HepG2 (cell line): Measurements from ENCODE around the gene HELZ2. TPM values are rescaled to one million over a fixed set of nuclear protein-coding genes. Genes with fewer than 3 reads are reported as not detected.

Source experiments
- ATAC-seq: fragments of 200-7000 bp; cut with Tn5 transposase; 3 replicates; pipeline ENCODE4 v1.9.1; 2020; ENCODE audit warnings: mild to moderate bottlenecking, moderate library complexity
- BruUV-seq: library from RNA; stranded (reverse); fragments of 400-500 nt; replicated peaks from 2 replicates; lab custom pipeline; 2021; lab: Mats Ljungman, UMichigan
- CTCF ChIA-PET: fragments of 300-600 bp; formaldehyde crosslinking; extraction: SDS; loops from one replicate; lab custom pipeline; 2021; ENCODE audit warnings: low total read pairs, inconsistent platforms, low intra/inter-chr PET ratio; lab: Yijun Ruan, JAX
- POLR2A ChIA-PET: fragments of 350-600 bp; sonication (Branson Sonifier 250); formaldehyde crosslinking; loops from one replicate; lab custom pipeline; 2020; ENCODE audit warnings: antibody characterized with exemption, inconsistent platforms; lab: Yijun Ruan, JAX
- DNase-seq: peaks from one replicate; pipeline ENCODE4 v3.0.0-alpha.2; 2015; ENCODE audit warnings: low spot score
- FAIRE-seq: peaks from 3 replicates; lab custom pipeline; 2011; peaks lifted over from hg19 to GRCh38; lab: Jason Lieb, UNC
- H2AFZ ChIP-seq: one replicate; pipeline ENCODE4 v1.6.1; 2011; ENCODE audit warnings: low read length, inconsistent platforms
- H3K27ac ChIP-seq: fragments of 300-600 bp; 3 replicates; pipeline ENCODE4 v1.8.0; 2011; ENCODE audit warnings: mixed run types, mild to moderate bottlenecking, mixed read lengths, low read length, inconsistent platforms; ENCODE audit not compliant: insufficient read depth; ENCODE audit errors: extremely low read length
- H3K27me3 ChIP-seq, 2 experiments: fragments of 200-600 bp in 1 of 2; 2 replicates in 1 of 2; 3 replicates in 1 of 2; pipeline versions ENCODE4 v1.6.0 to v1.8.0; 2011; ENCODE audit warnings: low read length in 2 of 2, mild to moderate bottlenecking in 2 of 2, moderate library complexity in 2 of 2, inconsistent platforms in 1 of 2; ENCODE audit not compliant: insufficient read depth in 2 of 2, control insufficient read depth in 1 of 2
- H3K36me3 ChIP-seq, 2 experiments: fragments of 200-600 bp in 1 of 2; replicated peaks in 1 of 2; 2 replicates in 1 of 2; 3 replicates in 1 of 2; pipeline versions ENCODE4 v1.5.1 to v1.8.0; 2011; ENCODE audit warnings: low read length in 2 of 2, inconsistent platforms in 1 of 2; ENCODE audit not compliant: insufficient read depth in 2 of 2, control insufficient read depth in 1 of 2
- H3K4me1 ChIP-seq: 2 replicates; pipeline ENCODE4 v1.5.1; 2012; ENCODE audit warnings: low read length, inconsistent platforms; ENCODE audit not compliant: insufficient read depth
- H3K4me2 ChIP-seq: 2 replicates; pipeline ENCODE4 v1.6.0; 2011; ENCODE audit warnings: low read depth, low read length, inconsistent platforms
- H3K4me3 ChIP-seq, 3 experiments: fragments of 200-600 bp in 1 of 3; sonication (generic), shearing (Covaris generic) in 1 of 3; replicated peaks in 1 of 3; 2 replicates each; pipeline ENCODE4 v1.5.1; 2011 to 2016; ENCODE audit warnings: low read length in 3 of 3, inconsistent platforms in 2 of 3, low read depth in 2 of 3, mild to moderate bottlenecking in 2 of 3, control low read depth in 1 of 3, mixed read lengths in 1 of 3; ENCODE audit not compliant: insufficient read depth in 1 of 3
- H3K79me2 ChIP-seq: one replicate; pipeline ENCODE4 v1.6.1; 2011; ENCODE audit warnings: low read length, inconsistent platforms; ENCODE audit not compliant: insufficient read depth
- H3K9ac ChIP-seq: 2 replicates; pipeline ENCODE4 v1.6.0; 2011; ENCODE audit warnings: mild to moderate bottlenecking, low read depth, low read length, inconsistent platforms; ENCODE audit not compliant: insufficient read depth
- H3K9me3 ChIP-seq: 2 replicates; pipeline ENCODE4 v1.5.1; 2012; ENCODE audit warnings: mild to moderate bottlenecking, low read length
- H4K20me1 ChIP-seq: 2 replicates; pipeline ENCODE4 v1.6.0; 2011; ENCODE audit warnings: inconsistent platforms, mild to moderate bottlenecking, low read length, moderate library complexity; ENCODE audit not compliant: insufficient read depth
- DPF2 ChIP-seq: sonication (generic); formaldehyde crosslinking; IDR thresholded peaks from 2 replicates; pipeline ENCODE4 v1.4.0; 2020; ENCODE audit warnings: mild to moderate bottlenecking, low read depth, missing genetic modification reagents, borderline replicate concordance
- GABPA ChIP-seq, 2 experiments: IDR thresholded peaks; 2 replicates each; pipeline ENCODE4 v1.6.1; 2011 to 2016; ENCODE audit warnings: low read depth in 2 of 2, low read length in 1 of 2, missing biosample characterization in 1 of 2, missing genetic modification characterization in 1 of 2
- MEIS1 ChIP-seq: sonication (generic); formaldehyde crosslinking; IDR thresholded peaks from 2 replicates; pipeline ENCODE4 v1.9.0; 2021; ENCODE audit warnings: mild to moderate bottlenecking, missing genetic modification reagents, moderate library complexity, borderline replicate concordance
- NR2F1 ChIP-seq, 2 experiments: fragments of 450-650 bp in 1 of 2; formaldehyde crosslinking in 1 of 2; IDR thresholded peaks; 2 replicates each; pipeline versions ENCODE4 v1.5.0 to v1.6.1; 2016 to 2020; ENCODE audit warnings: mild to moderate bottlenecking in 1 of 2, missing compliant biosample characterization in 1 of 2, missing genetic modification reagents in 1 of 2, moderate library complexity in 1 of 2
- SNAI1 ChIP-seq: sonication (generic); formaldehyde crosslinking; IDR thresholded peaks from 2 replicates; pipeline ENCODE4 v1.5.0; 2020; ENCODE audit warnings: mild to moderate bottlenecking, missing genetic modification reagents, borderline replicate concordance
- XRCC5 ChIP-seq: fragments of 200-400 bp; formaldehyde crosslinking; optimal IDR thresholded peaks from 2 replicates; pipeline ENCODE3; 2017; ENCODE audit warnings: mild to moderate bottlenecking, low read length
- ZNF12 ChIP-seq: sonication (generic); formaldehyde crosslinking; IDR thresholded peaks from 2 replicates; pipeline ENCODE4 v1.5.0; 2020; ENCODE audit warnings: missing genetic modification reagents
- ZNF160 ChIP-seq: sonication (generic); formaldehyde crosslinking; IDR thresholded peaks from 2 replicates; pipeline ENCODE4 v1.8.0; 2022; ENCODE audit warnings: mild to moderate bottlenecking, inconsistent platforms, missing genetic modification reagents
- ZNF484 ChIP-seq: sonication (generic); formaldehyde crosslinking; IDR thresholded peaks from 2 replicates; pipeline ENCODE4 v1.5.1; 2020; ENCODE audit warnings: mild to moderate bottlenecking, low read depth, missing genetic modification reagents, borderline replicate concordance
- ZNF569 ChIP-seq: sonication (generic); formaldehyde crosslinking; IDR thresholded peaks from 2 replicates; pipeline ENCODE4 v1.5.0; 2020; ENCODE audit warnings: mild to moderate bottlenecking, missing genetic modification reagents, moderate library complexity, borderline replicate concordance
- ZNF749 ChIP-seq: sonication (generic); formaldehyde crosslinking; IDR thresholded peaks from 2 replicates; pipeline ENCODE4 v1.8.0; 2022; ENCODE audit warnings: mild to moderate bottlenecking, missing genetic modification reagents, moderate library complexity, borderline replicate concordance
- WGBS: methylation state at CpG from one replicate; pipeline ENCODE4 v1.1.6; 2017; ENCODE audit warnings: low lambda C conversion rate; 5-methylcytosine and 5-hydroxymethylcytosine counted together
- in situ Hi-C: cut with HindIII; loops from 2 replicates; pipeline ENCODE4 v1.10.0; 2017; ENCODE audit warnings: low pct_unique_long_range_greater_than_20kb; ENCODE audit not compliant: extremely low pct_ligation_motif_present
- intact Hi-C: fragments of 100-400 bp; cut with micrococcal nuclease; formaldehyde crosslinking; loops from one replicate; pipeline ENCODE4 v1.10.0; 2022; ENCODE audit not compliant: unreplicated experiment
- polyA plus RNA-seq, 8 experiments: library from polyadenylated mRNA; depleted of rRNA in 3 of 8; stranded (reverse) in 7 of 8; unstranded in 1 of 8; fragments of >200 nt; fragmentation: Illumina TruSeq in 4 of 8; extraction: Trizol in 4 of 8; gene quantifications; 2 replicates each; pipeline versions ENCODE4 v1.2.1 to v1.2.3, GENCODE V29; 2011 to 2016; ENCODE audit warnings: low read depth in 4 of 8, missing spikeins in 1 of 8, mixed read lengths in 1 of 8; ENCODE audit not compliant: insufficient read depth in 1 of 8
- total RNA-seq, 5 experiments: library from RNA; depleted of rRNA; stranded (reverse); fragments of >200 nt; fragmentation: Illumina TruSeq; extraction: Trizol; gene quantifications; 2 replicates each; pipeline ENCODE4 v1.2.3, GENCODE V29; 2016; ENCODE audit warnings: low read depth in 1 of 5
- TF ChIP-seq, protein P1 (sequence below): sonication (generic); formaldehyde crosslinking; IDR thresholded peaks from 2 replicates; pipeline ENCODE4 v1.8.0; 2022; ENCODE audit warnings: mild to moderate bottlenecking, missing genetic modification reagents

Gene HELZ2
- total and polyA plus RNA-seq, 2 of the 13 experiments (the other 11 are each of a cell fraction or from before 2014, with no cell fraction given) = 9.6 to 10.1 TPM

DNA sequence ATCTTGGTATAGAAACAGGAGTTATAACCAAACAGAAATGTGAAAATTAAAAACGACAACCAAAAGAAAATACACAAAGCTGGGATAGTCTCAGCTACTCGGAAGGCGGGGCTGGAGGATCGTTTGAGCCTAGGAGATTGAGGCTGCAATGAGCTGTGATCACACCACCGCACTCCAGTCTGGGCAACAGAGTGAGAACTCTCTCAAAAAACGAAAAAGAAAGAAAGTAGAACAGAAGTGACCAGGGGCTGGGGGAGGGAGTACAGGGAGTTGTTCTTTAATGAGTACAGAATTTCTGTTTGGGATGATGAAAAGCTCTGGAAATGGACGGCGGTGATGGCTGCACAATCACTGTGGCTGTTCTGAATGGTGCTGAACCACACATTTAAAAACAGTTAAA, 47.0 kb upstream of the HELZ2 start:
- 89% methylated on average over 8 of the region's 8 CpGs for WGBS
- H3K4me3 ChIP-seq = no peak overlapping the region
- H3K27ac ChIP-seq = no peak overlapping the region
- BruUV-seq = no TSS peak
- H3K36me3 ChIP-seq = peaks cover 15 to 37% of the 10 kb centered on the region in 2 experiments
- peak; percentile 8 for FAIRE-seq
- TF ChIP-seq GABPA (IDR thresholded peaks at IDR 0.05; ENCODE audit: low read depth, low read length) = no peak
- TF ChIP-seq GABPA (CRISPR knock-in tag; IDR thresholded peaks at IDR 0.05; ENCODE audit: low read depth) = no peak
- TF ChIP-seq ZNF12 (CRISPR knock-in tag) = no peak
- no peak for TF ChIP-seq XRCC5
- no peak for TF ChIP-seq NR2F1 (CRISPR knock-in tag; IDR thresholded peaks at IDR 0.05)
- TF ChIP-seq, all 625 proteins: peak for 0
- Histone ChIP-seq H3K4me1 (peaks cover 25% of the 10 kb centered on the region), H3K4me2 (no peak overlapping the region), H4K20me1 (no peaks in the 10 kb centered on the region), H3K79me2 (peaks cover 34% of the 10 kb centered on the region), H2AFZ (no peak overlapping the region), H3K27me3 (no peaks in the 10 kb centered on the region), H3K9me3 (no peaks in the 10 kb centered on the region), H3K9ac (no peak overlapping the region)
- ATAC-seq (no peak), DNase-seq (no peak)
- in situ Hi-C loops (no loop called here), intact Hi-C loops (no loop called here)
- ChIA-PET POLR2A (interaction anchor here (1.1 to 1.5 kb wide), 2 partner anchors 47 to 118 kb away, joined by 3 read pairs; partner anchors contain the start of genes HELZ2 and SLC2A4RG), CTCF (no interaction called here)

DNA sequence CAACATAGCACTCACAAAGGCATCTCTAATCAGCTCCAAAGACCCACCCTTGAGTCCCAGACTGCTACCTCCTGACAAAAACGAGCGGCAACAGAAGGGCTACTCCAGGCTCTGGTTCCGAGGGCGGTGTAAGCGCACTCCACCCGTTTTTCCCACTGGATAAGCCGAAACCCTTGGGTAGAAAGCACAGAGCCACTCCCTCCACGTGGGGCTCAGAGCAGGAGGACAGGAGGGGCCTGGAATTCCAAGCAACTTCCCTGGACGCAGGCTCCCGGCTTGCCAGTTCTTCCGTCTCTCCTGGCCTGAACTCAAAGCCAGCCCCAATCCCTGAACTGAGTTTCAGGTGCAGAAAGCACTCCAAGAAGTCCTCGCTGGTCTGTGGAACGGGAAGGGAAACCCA, 45.5 kb upstream of the HELZ2 start:
- POLR2A ChIA-PET = no interaction called here
- peaks cover 27% of the 10 kb centered on the region for H3K79me2 ChIP-seq
- TF ChIP-seq, protein P1, sequence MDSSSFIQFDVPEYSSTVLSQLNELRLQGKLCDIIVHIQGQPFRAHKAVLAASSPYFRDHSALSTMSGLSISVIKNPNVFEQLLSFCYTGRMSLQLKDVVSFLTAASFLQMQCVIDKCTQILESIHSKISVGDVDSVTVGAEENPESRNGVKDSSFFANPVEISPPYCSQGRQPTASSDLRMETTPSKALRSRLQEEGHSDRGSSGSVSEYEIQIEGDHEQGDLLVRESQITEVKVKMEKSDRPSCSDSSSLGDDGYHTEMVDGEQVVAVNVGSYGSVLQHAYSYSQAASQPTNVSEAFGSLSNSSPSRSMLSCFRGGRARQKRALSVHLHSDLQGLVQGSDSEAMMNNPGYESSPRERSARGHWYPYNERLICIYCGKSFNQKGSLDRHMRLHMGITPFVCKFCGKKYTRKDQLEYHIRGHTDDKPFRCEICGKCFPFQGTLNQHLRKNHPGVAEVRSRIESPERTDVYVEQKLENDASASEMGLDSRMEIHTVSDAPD (CRISPR knock-in tag) = no peak
- TF ChIP-seq ZNF484 (CRISPR knock-in tag) = no peak
- TF ChIP-seq MEIS1 = no peak
- no peak for TF ChIP-seq SNAI1
- no peak for TF ChIP-seq ZNF569
- TF ChIP-seq ZNF160 (CRISPR knock-in tag) = no peak
- no peak for TF ChIP-seq DPF2
- no peak for TF ChIP-seq ZNF749 (CRISPR knock-in tag)

More for the DNA sequence above, 45.5 kb upstream of the HELZ2 start:
- WGBS = 95% methylated on average over 13 of the region's 13 CpGs
- Histone ChIP-seq H3K36me3 (peaks cover 21 to 50% of the 10 kb centered on the region in 2 experiments), H3K4me1 (peaks cover 11% of the 10 kb centered on the region), H3K4me3 (no peak overlapping the region), H3K9me3 (peaks cover 7% of the 10 kb centered on the region; the same call in 1 of the 2 replicates), H3K4me2 (no peak overlapping the region), H3K9ac (no peak overlapping the region), H3K27me3 (no peaks in the 10 kb centered on the region), H2AFZ (no peak overlapping the region), H4K20me1 (no peaks in the 10 kb centered on the region), H3K27ac (no peak overlapping the region)
- in situ Hi-C loops = no loop called here
- intact Hi-C loops = no loop called here
- ATAC-seq (no peak), FAIRE-seq (no peak), DNase-seq (no peak)
- CTCF ChIA-PET = no interaction called here
- BruUV-seq = no TSS peak
